ENCODE data around the gene PLEKHG2. TPM values are rescaled to one million over a fixed set of nuclear protein-coding genes. Genes with fewer than 3 reads are reported as not detected.
"Not testable (repeated sequence)": the region's sequence is repeated elsewhere in the genome, so short reads cannot be mapped to it uniquely, and the experiment has no call there.

Gene PLEKHG2
- total RNA-seq, 1 experiment from 2014 or later: 11.7 TPM

GRCh38 chr19:39446365-39447084 is 34.1 kb downstream of the PLEKHG2 start:
- no peak for DNase-seq (ENCODE audit: low read depth)

GRCh38 chr19:39448271-39448670 is 35.8 kb downstream of the PLEKHG2 start:
- peak; percentile 88 for DNase-seq (ENCODE audit: low read depth)

GRCh38 chr19:39449116-39449797 is 36.8 kb downstream of the PLEKHG2 start:
- no peak for DNase-seq (ENCODE audit: low read depth)

- not testable (repeated sequence) for DNase-seq (ENCODE audit: low read depth)
Observed at GRCh38 chr19:39451257-39451656, 38.8 kb downstream of the PLEKHG2 start.

GRCh38 chr19:39463403-39463802 is 50.9 kb downstream of the PLEKHG2 start:
- DNase-seq (ENCODE audit: low read depth): no peak

GRCh38 chr19:39465956-39466747 is 53.7 kb downstream of the PLEKHG2 start:
- DNase-seq (ENCODE audit: low read depth): no peak

GRCh38 chr19:39467941-39468340 is 55.5 kb downstream of the PLEKHG2 start:
- no peak for DNase-seq (ENCODE audit: low read depth)

GRCh38 chr19:39469036-39469435 is 56.6 kb downstream of the PLEKHG2 start:
- DNase-seq (ENCODE audit: low read depth): no peak

- DNase-seq (ENCODE audit: low read depth): no peak
Observed at GRCh38 chr19:39469567-39469966, 57.1 kb downstream of the PLEKHG2 start.

GRCh38 chr19:39470724-39471339 is 58.4 kb downstream of the PLEKHG2 start:
- no peak for DNase-seq (ENCODE audit: low read depth)

GRCh38 chr19:39471756-39472536 is 59.5 kb downstream of the PLEKHG2 start:
- DNase-seq (ENCODE audit: low read depth): no peak

- DNase-seq (ENCODE audit: low read depth): no peak
Observed at GRCh38 chr19:39472746-39473442, 60.4 kb downstream of the PLEKHG2 start.

- DNase-seq (ENCODE audit: low read depth): no peak
Observed at GRCh38 chr19:39473443-39473960, 61.0 kb downstream of the PLEKHG2 start.

GRCh38 chr19:39474139-39474620 is 61.7 kb downstream of the PLEKHG2 start:
- DNase-seq (ENCODE audit: low read depth): no peak

- no peak for DNase-seq (ENCODE audit: low read depth)
Observed at GRCh38 chr19:39475748-39476147, 63.3 kb downstream of the PLEKHG2 start.

Other genes starting within 250 kb of the PLEKHG2 start
- gene NCCRP1, start 215.7 kb upstream of the PLEKHG2 start, total RNA-seq (2014; rRNA removed; shearing (Covaris generic)): not detected in 2 replicates
- not detected in 2 replicates for gene SYCN, start 208.4 kb upstream of the PLEKHG2 start, total RNA-seq (2014; rRNA removed; shearing (Covaris generic))
- not detected in 2 replicates for gene IFNL3, start 167.7 kb upstream of the PLEKHG2 start, total RNA-seq (2014; rRNA removed; shearing (Covaris generic))
- not detected in 2 replicates for gene IFNL4, start 163.8 kb upstream of the PLEKHG2 start, total RNA-seq (2014; rRNA removed; shearing (Covaris generic))
- gene IFNL2, start 144.3 kb upstream of the PLEKHG2 start, total RNA-seq (2014; rRNA removed; shearing (Covaris generic)): not detected in 2 replicates
- gene IFNL1, start 116.3 kb upstream of the PLEKHG2 start, total RNA-seq (2014; rRNA removed; shearing (Covaris generic)): 1.3 TPM in 1 of 2 replicates, not detected in the other
- gene LRFN1, start 91.8 kb upstream of the PLEKHG2 start, total RNA-seq (2014; rRNA removed; shearing (Covaris generic)): 0.12 TPM in 1 of 2 replicates, not detected in the other
- 0.54 and 3.2 TPM in 2 replicates for gene GMFG, start 76.6 kb upstream of the PLEKHG2 start, total RNA-seq (2014; rRNA removed; shearing (Covaris generic))
- 45.0 and 96.3 TPM in 2 replicates for gene SAMD4B, start 70.2 kb upstream of the PLEKHG2 start, total RNA-seq (2014; rRNA removed; shearing (Covaris generic))
- gene PAF1, start 21.6 kb upstream of the PLEKHG2 start, total RNA-seq (2014; rRNA removed; shearing (Covaris generic)): 69.0 and 79.3 TPM in 2 replicates
- 46.7 and 47.3 TPM in 2 replicates for gene MED29, start 21.3 kb upstream of the PLEKHG2 start, total RNA-seq (2014; rRNA removed; shearing (Covaris generic))
- 6.0 and 10.8 TPM in 2 replicates for gene ZFP36, start 5.8 kb upstream of the PLEKHG2 start, total RNA-seq (2014; rRNA removed; shearing (Covaris generic))
- 26.6 and 28.7 TPM in 2 replicates for gene RPS16, start 23.3 kb downstream of the PLEKHG2 start, total RNA-seq (2014; rRNA removed; shearing (Covaris generic))
- 68.4 and 97.7 TPM in 2 replicates for gene SUPT5H, start 32.9 kb downstream of the PLEKHG2 start, total RNA-seq (2014; rRNA removed; shearing (Covaris generic))
- 88.1 and 93.0 TPM in 2 replicates for gene TIMM50, start 68.2 kb downstream of the PLEKHG2 start, total RNA-seq (2014; rRNA removed; shearing (Covaris generic))
- 0.86 and 2.3 TPM in 2 replicates for gene DLL3, start 86.3 kb downstream of the PLEKHG2 start, total RNA-seq (2014; rRNA removed; shearing (Covaris generic))
- gene SELENOV, start 102.5 kb downstream of the PLEKHG2 start, total RNA-seq (2014; rRNA removed; shearing (Covaris generic)): not detected in 2 replicates
- gene EID2B, start 120.2 kb downstream of the PLEKHG2 start, total RNA-seq (2014; rRNA removed; shearing (Covaris generic)): 7.4 and 8.9 TPM in 2 replicates
- gene EID2, start 127.5 kb downstream of the PLEKHG2 start, total RNA-seq (2014; rRNA removed; shearing (Covaris generic)): 16.4 and 20.0 TPM in 2 replicates
- not detected in 2 replicates for gene LGALS13, start 189.9 kb downstream of the PLEKHG2 start, total RNA-seq (2014; rRNA removed; shearing (Covaris generic))
- not detected in 2 replicates for gene LGALS16, start 243.2 kb downstream of the PLEKHG2 start, total RNA-seq (2014; rRNA removed; shearing (Covaris generic))